CD14-positive monocyte (primary cell): Measurements from ENCODE around the gene TMEM37. TPM values are rescaled to one million over a fixed set of nuclear protein-coding genes. Genes with fewer than 3 reads are reported as not detected.
A peak's percentile ranks its signal among the peaks of the same experiment; 100 is the strongest.

ENCODE experiments used
- DNase-seq, 3 donors: peaks; one replicate each; pipeline ENCODE4 v3.0.0-alpha.2; 2011 to 2022
- H2AFZ ChIP-seq: 2 replicates; pipeline ENCODE4 v1.6.0; 2012; ENCODE audit warnings: mild to moderate bottlenecking, low read depth, low read length, inconsistent platforms; ENCODE audit not compliant: insufficient read depth, poor library complexity, severe bottlenecking
- H3K27ac ChIP-seq, 2 donors: 1 replicate in 1 of 2; 2 replicates in 1 of 2; pipeline ENCODE4 v1.5.1; 2012 to 2013; ENCODE audit warnings: low read length in 2 of 2, control low read depth in 1 of 2, inconsistent platforms in 1 of 2, low read depth in 1 of 2, mild to moderate bottlenecking in 1 of 2
- H3K27me3 ChIP-seq, 2 donors: one replicate each; pipeline versions ENCODE4 v1.6.0 to v1.6.1; 2011 to 2013; ENCODE audit warnings: low read length in 2 of 2; ENCODE audit not compliant: control insufficient read depth in 2 of 2, insufficient read depth in 2 of 2
- H3K36me3 ChIP-seq, 2 donors: replicated peaks in 1 of 2; 1 replicate in 1 of 2; 2 replicates in 1 of 2; pipeline versions ENCODE4 v1.5.1 to v1.6.1; 2012 to 2013; ENCODE audit warnings: low read length in 2 of 2, control low read depth in 1 of 2, inconsistent platforms in 1 of 2, mild to moderate bottlenecking in 1 of 2; ENCODE audit not compliant: insufficient read depth in 2 of 2, control insufficient read depth in 1 of 2
- H3K4me1 ChIP-seq, 2 donors: 1 replicate in 1 of 2; 2 replicates in 1 of 2; pipeline versions ENCODE4 v1.5.1 to v1.6.1; 2012 to 2013; ENCODE audit warnings: low read length in 2 of 2, control low read depth in 1 of 2, inconsistent platforms in 1 of 2, mild to moderate bottlenecking in 1 of 2, moderate library complexity in 1 of 2; ENCODE audit not compliant: insufficient read depth in 2 of 2, control insufficient read depth in 1 of 2
- H3K4me2 ChIP-seq: replicated peaks from 2 replicates; pipeline ENCODE3; 2012; ENCODE audit warnings: low read length, moderate library complexity, mild to moderate bottlenecking; ENCODE audit not compliant: poor library complexity, severe bottlenecking; ENCODE audit errors: extremely low read depth
- H3K4me3 ChIP-seq, 3 experiments: fragments of 200-600 bp in 1 of 3; sonication (generic) in 1 of 3; replicated peaks in 1 of 3; 1 replicate in 2 of 3; 2 replicates in 1 of 3; pipeline ENCODE4 v1.5.1; 2011 to 2013; ENCODE audit warnings: low read length in 3 of 3, mild to moderate bottlenecking in 3 of 3, control low read depth in 2 of 3, low read depth in 2 of 3, inconsistent platforms in 1 of 3, moderate library complexity in 1 of 3
- H3K79me2 ChIP-seq: 2 replicates; pipeline ENCODE4 v1.6.0; 2012; ENCODE audit warnings: mild to moderate bottlenecking, control low read depth, inconsistent platforms, low read length, moderate library complexity; ENCODE audit not compliant: insufficient read depth
- H3K9ac ChIP-seq: 2 replicates; pipeline ENCODE4 v1.6.0; 2017; ENCODE audit warnings: low read length, mild to moderate bottlenecking; ENCODE audit not compliant: insufficient read depth, poor library complexity, severe bottlenecking
- H3K9me3 ChIP-seq, 2 donors: replicated peaks in 1 of 2; 1 replicate in 1 of 2; 2 replicates in 1 of 2; pipeline versions ENCODE4 v1.5.1 to v1.6.1; 2012 to 2013; ENCODE audit warnings: low read length in 2 of 2, control low read depth in 1 of 2; ENCODE audit not compliant: control insufficient read depth in 1 of 2, insufficient read depth in 1 of 2
- H4K20me1 ChIP-seq: 2 replicates; pipeline ENCODE4 v1.6.0; 2012; ENCODE audit warnings: mild to moderate bottlenecking, low read length, control low read depth, moderate library complexity; ENCODE audit not compliant: insufficient read depth
- H3K27ac Mint-ChIP-seq, 7 donors: one replicate each; pipeline ENCODE4 v1.8.0; 2020; ENCODE audit warnings: mild to moderate bottlenecking in 7 of 7, mixed read lengths in 7 of 7, moderate library complexity in 6 of 7, inconsistent platforms in 2 of 7
- H3K27me3 Mint-ChIP-seq, 3 donors: one replicate each; pipeline ENCODE4 v1.8.0; 2021 to 2022; ENCODE audit warnings: low read depth in 3 of 3, mild to moderate bottlenecking in 3 of 3, mixed read lengths in 3 of 3, moderate library complexity in 3 of 3, inconsistent platforms in 1 of 3
- H3K36me3 Mint-ChIP-seq, 2 donors: one replicate each; pipeline ENCODE4 v1.8.0; 2020; ENCODE audit warnings: mixed read lengths in 2 of 2, inconsistent platforms in 1 of 2, mild to moderate bottlenecking in 1 of 2
- H3K4me1 Mint-ChIP-seq: one replicate; pipeline ENCODE4 v1.8.0; 2020; ENCODE audit warnings: mild to moderate bottlenecking, mixed read lengths
- H3K4me3 Mint-ChIP-seq, 2 donors: one replicate each; pipeline ENCODE4 v1.8.0; 2020; ENCODE audit warnings: mild to moderate bottlenecking in 2 of 2, mixed read lengths in 2 of 2, moderate library complexity in 1 of 2
- H3K9me3 Mint-ChIP-seq, 7 donors: one replicate each; pipeline ENCODE4 v1.8.0; 2020 to 2022; ENCODE audit warnings: mixed read lengths in 7 of 7, mild to moderate bottlenecking in 6 of 7, moderate library complexity in 6 of 7, inconsistent platforms in 2 of 7
- WGBS: methylation state at CpG from one replicate; pipeline ENCODE4 v1.1.5; 2013; ENCODE audit warnings: missing lambda C conversion rate; ENCODE audit not compliant: insufficient coverage; 5-methylcytosine and 5-hydroxymethylcytosine counted together
- intact Hi-C, 2 donors: fragments of 100-400 bp; cut with micrococcal nuclease; formaldehyde crosslinking; loops; one replicate each; pipeline versions ENCODE4 v1.15.0 to v1.15.1; 2023
- polyA plus RNA-seq, 3 donors: library from polyadenylated mRNA; depleted of rRNA in 1 of 3; unstranded in 2 of 3; stranded (reverse) in 1 of 3; fragments of 300-500 nt in 2 of 3; fragments of >200 nt in 1 of 3; fragmentation: Illumina TruSeq in 2 of 3; gene quantifications; 1 replicate in 2 of 3; 2 replicates in 1 of 3; pipeline ENCODE4 v1.2.3, GENCODE V29; 2012 to 2021
- TF ChIP-seq, protein P1 (sequence below): fragments of 200-600 bp; IDR thresholded peaks from one replicate; pipeline ENCODE4 v1.8.0; 2022; ENCODE audit warnings: antibody characterized with exemption, mild to moderate bottlenecking

The TMEM37 gene
- polyA plus RNA-seq, 3 donors: not detected

GRCh38 chr2:119387381-119388129 is 44.1 kb upstream of the TMEM37 start:
- TF ChIP-seq, protein P1, sequence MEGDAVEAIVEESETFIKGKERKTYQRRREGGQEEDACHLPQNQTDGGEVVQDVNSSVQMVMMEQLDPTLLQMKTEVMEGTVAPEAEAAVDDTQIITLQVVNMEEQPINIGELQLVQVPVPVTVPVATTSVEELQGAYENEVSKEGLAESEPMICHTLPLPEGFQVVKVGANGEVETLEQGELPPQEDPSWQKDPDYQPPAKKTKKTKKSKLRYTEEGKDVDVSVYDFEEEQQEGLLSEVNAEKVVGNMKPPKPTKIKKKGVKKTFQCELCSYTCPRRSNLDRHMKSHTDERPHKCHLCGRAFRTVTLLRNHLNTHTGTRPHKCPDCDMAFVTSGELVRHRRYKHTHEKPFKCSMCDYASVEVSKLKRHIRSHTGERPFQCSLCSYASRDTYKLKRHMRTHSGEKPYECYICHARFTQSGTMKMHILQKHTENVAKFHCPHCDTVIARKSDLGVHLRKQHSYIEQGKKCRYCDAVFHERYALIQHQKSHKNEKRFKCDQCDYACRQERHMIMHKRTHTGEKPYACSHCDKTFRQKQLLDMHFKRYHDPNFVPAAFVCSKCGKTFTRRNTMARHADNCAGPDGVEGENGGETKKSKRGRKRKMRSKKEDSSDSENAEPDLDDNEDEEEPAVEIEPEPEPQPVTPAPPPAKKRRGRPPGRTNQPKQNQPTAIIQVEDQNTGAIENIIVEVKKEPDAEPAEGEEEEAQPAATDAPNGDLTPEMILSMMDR: no peak
- peak overlapping the region in 1 of 3 experiments; percentile 30 for H3K4me3 ChIP-seq
- no peaks in the 10 kb centered on the region for H3K79me2 ChIP-seq
- peak overlapping the region; percentile 58 to 68 for H3K27ac ChIP-seq
- no peaks in the 10 kb centered on the region for H3K9me3 Mint-ChIP-seq
- H4K20me1 ChIP-seq: no peaks in the 10 kb centered on the region
- H3K36me3 Mint-ChIP-seq: no peaks in the 10 kb centered on the region
- H3K9me3 ChIP-seq: no peaks in the 10 kb centered on the region
- intact Hi-C loops: no loop called here
- peak; percentile 76 to 91 (median 82) for DNase-seq
- peak overlapping the region; percentile 70 to 92 (median 90) for H3K27ac Mint-ChIP-seq
- H2AFZ ChIP-seq: peak overlapping the region; percentile 29
- H3K36me3 ChIP-seq: no peaks in the 10 kb centered on the region
- H3K4me1 Mint-ChIP-seq: peaks cover 31% of the 10 kb centered on the region
- peak overlapping the region; percentile 29 for H3K4me2 ChIP-seq
- 8% methylated on average over 5 of the region's 9 CpGs for WGBS
- H3K27me3 Mint-ChIP-seq: peaks cover 0 to 2% (median 1%) of the 10 kb centered on the region in 3 donors
- peak overlapping the region; percentile 20 to 58 for H3K4me3 Mint-ChIP-seq
- H3K9ac ChIP-seq: no peak overlapping the region
- H3K4me1 ChIP-seq: peaks cover 23 to 32% of the 10 kb centered on the region in 2 donors
- H3K27me3 ChIP-seq: no peaks in the 10 kb centered on the region

DNA sequence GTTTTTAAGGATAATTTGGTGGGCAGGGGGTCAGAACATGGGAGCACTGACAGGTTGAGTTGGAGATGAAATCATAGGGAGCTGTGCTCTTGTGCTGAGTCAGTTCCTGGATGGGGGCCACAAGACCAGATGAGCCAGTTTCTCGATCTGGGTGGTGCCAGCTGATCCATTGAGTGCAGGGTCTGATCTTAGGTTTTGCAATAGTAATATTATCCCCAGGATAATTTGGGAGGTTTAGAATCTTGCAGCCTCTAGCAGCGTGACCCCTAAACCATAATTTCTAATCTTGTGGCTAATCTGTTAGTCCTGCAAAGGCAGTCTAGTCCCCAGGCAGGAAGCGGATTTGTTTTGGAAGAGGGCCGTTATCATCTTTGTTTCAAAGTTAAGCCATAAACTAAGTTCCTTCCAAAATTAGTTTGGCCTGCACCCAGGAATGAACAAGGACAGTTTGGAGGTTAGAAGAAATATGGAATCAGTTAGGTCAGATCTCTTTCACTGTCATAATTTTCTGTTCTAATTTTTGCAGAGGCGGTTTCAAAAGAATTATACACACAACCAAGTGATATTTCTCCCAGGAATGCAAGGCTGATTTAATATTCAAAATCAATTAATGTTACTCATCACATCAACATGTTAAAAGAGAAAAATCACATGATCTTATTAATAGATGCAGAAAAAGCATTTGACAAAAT is 41.9 kb upstream of the TMEM37 start:
- Histone ChIP-seq H3K9me3 (no peaks in the 10 kb centered on the region), H3K27ac (no peak overlapping the region), H3K4me2 (no peak overlapping the region), H3K79me2 (no peaks in the 10 kb centered on the region), H3K4me1 (peaks cover 23 to 32% of the 10 kb centered on the region in 2 donors), H3K9ac (no peak overlapping the region), H3K27me3 (no peaks in the 10 kb centered on the region), H4K20me1 (no peaks in the 10 kb centered on the region), H3K36me3 (no peaks in the 10 kb centered on the region), H3K4me3 (no peak overlapping the region), H2AFZ (peak overlapping the region; percentile 43)
- intact Hi-C loops: no loop called here
- peaks cover 31% of the 10 kb centered on the region for H3K4me1 Mint-ChIP-seq
- no peak overlapping the region for H3K4me3 Mint-ChIP-seq
- TF ChIP-seq, protein P1: no peak
- no peaks in the 10 kb centered on the region for H3K36me3 Mint-ChIP-seq
- no peaks in the 10 kb centered on the region for H3K9me3 Mint-ChIP-seq
- peak in 2 of 3 donors; percentile 9 to 16 for DNase-seq
- 0% methylated on average over 1 of the region's 5 CpGs for WGBS
- H3K27ac Mint-ChIP-seq: peak overlapping the region in 1 of 7 donors; percentile 25
- H3K27me3 Mint-ChIP-seq: peaks cover 0 to 2% (median 1%) of the 10 kb centered on the region in 3 donors
